Measurements from ENCODE around the gene MCM9. TPM values are rescaled to one million over a fixed set of nuclear protein-coding genes. Genes with fewer than 3 reads are reported as not detected.

Gene MCM9
- total RNA-seq, 1 donor from 2014 or later = 10.1 TPM

DNA sequence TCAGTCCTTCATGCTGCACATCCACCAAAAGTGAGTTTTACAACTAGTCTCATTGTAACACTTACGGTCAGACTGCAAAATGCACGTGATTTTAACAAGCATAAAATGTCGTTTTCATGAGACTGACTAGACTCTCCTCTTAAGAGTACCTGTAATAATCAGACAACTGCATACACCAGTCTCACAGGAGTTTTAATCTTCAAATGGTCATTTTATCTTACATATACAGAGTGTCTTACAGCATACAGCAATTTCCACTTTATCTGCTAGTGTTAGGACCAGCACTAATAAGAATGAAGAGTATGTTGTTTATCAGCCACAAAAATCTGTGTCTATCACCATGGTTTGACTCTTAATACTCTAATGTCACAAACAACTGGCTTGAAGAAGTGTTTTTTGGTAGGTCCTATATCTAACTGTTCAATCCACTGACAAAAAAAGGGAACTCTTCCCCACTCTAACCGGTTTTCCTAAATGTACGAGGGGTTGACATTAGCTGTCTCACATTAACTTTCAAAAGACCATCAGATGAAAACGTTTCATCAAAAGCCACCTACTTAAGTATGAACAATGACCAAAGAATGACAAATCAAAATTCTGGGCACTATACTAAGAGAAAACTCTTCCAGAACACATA, 42.5 kb downstream of the MCM9 start:
- Histone ChIP-seq H3K4me2 (ENCODE audit: low read length) (peak overlapping the region; percentile 92), H3K4me1 (ENCODE audit: insufficient read depth, low read length) (peaks cover 10% of the 10 kb centered on the region), H3K27me3 (ENCODE audit: insufficient read depth, low read length) (no peaks in the 10 kb centered on the region), H3K9ac (ENCODE audit: low read length) (peak overlapping the region; percentile 94), H3K36me3 (ENCODE audit: insufficient read depth, low read length) (no peaks in the 10 kb centered on the region), H4K20me1 (ENCODE audit: insufficient read depth, low read length) (no peaks in the 10 kb centered on the region), H2AFZ (ENCODE audit: low read depth, low read length) (peak overlapping the region; percentile 58), H3K4me3 (ENCODE audit: insufficient read depth, low read depth, low read length) (peak overlapping the region; percentile 78), H3K27ac (ENCODE audit: low read depth, low read length) (peak overlapping the region; percentile 89), H3K9me3 (ENCODE audit: insufficient read depth, low read depth, low read length) (no peaks in the 10 kb centered on the region), H3K79me2 (ENCODE audit: insufficient read depth, low read length) (peaks cover 76% of the 10 kb centered on the region)
- peak; percentile 55 for FAIRE-seq
- H3K4me1 Mint-ChIP-seq (ENCODE audit: low read depth, unreplicated experiment) = peaks cover 15% of the 10 kb centered on the region
- peak overlapping the region; percentile 95 for H3K27ac Mint-ChIP-seq (ENCODE audit: unreplicated experiment)
- no peaks in the 10 kb centered on the region for H3K9me3 Mint-ChIP-seq (ENCODE audit: unreplicated experiment)
- DNase-seq (ENCODE audit: low read depth) = peak; percentile 33
- H3K27me3 Mint-ChIP-seq (ENCODE audit: low read depth, unreplicated experiment) = no peaks in the 10 kb centered on the region
- TF ChIP-seq EZH2 (IDR thresholded peaks at IDR 0.05; ENCODE audit: insufficient read depth, low read length) = no peak
- TF ChIP-seq, protein P1, sequence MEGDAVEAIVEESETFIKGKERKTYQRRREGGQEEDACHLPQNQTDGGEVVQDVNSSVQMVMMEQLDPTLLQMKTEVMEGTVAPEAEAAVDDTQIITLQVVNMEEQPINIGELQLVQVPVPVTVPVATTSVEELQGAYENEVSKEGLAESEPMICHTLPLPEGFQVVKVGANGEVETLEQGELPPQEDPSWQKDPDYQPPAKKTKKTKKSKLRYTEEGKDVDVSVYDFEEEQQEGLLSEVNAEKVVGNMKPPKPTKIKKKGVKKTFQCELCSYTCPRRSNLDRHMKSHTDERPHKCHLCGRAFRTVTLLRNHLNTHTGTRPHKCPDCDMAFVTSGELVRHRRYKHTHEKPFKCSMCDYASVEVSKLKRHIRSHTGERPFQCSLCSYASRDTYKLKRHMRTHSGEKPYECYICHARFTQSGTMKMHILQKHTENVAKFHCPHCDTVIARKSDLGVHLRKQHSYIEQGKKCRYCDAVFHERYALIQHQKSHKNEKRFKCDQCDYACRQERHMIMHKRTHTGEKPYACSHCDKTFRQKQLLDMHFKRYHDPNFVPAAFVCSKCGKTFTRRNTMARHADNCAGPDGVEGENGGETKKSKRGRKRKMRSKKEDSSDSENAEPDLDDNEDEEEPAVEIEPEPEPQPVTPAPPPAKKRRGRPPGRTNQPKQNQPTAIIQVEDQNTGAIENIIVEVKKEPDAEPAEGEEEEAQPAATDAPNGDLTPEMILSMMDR (IDR thresholded peaks at IDR 0.05; ENCODE audit: insufficient read depth, low read depth, low read length) = no peak
- H3K4me3 Mint-ChIP-seq (ENCODE audit: unreplicated experiment) = peak overlapping the region; percentile 89
- H3K36me3 Mint-ChIP-seq (ENCODE audit: low read depth, unreplicated experiment) = peaks cover 5% of the 10 kb centered on the region

DNA sequence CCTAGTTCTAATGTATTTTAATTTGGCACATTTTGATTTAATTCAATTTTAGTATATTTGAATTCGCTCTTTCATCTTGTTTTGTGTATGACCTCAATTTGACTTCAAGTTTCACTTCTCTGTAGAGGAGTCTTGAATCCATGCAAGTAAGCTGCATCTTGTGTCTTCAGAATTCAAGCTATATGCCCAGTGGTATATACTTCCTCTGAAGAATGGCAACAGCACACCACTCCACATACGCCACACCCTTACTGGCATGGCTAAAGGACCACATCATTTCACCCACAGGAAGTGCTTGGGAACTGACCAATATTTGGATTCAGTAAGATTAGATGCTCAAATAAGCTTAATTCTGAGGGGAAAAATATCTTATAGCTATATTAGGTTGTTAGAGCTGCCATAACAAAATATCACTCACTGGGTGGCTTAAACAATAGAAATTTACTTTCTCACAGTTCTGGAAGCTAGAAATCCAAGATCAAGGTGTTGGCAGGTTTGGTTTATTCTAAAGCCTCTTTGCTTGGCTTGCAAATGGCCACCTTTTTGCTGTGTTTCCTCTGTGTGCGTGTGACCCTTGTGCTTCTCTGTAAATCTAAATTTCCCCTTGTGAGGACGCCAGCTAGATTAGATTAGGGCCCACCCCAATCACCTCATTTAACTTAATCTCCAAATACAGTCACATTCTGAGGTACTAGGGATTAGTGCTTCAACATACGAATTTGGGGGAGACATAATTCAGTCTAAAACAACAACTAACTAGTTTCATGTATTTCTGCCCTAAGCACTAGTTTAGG, 43.8 kb downstream of the MCM9 start:
- Mint-ChIP-seq H3K9me3 (ENCODE audit: unreplicated experiment) (no peaks in the 10 kb centered on the region), H3K27me3 (ENCODE audit: low read depth, unreplicated experiment) (no peaks in the 10 kb centered on the region), H3K4me1 (ENCODE audit: low read depth, unreplicated experiment) (peaks cover 13% of the 10 kb centered on the region), H3K4me3 (ENCODE audit: unreplicated experiment) (no peak overlapping the region), H3K27ac (ENCODE audit: unreplicated experiment) (no peak overlapping the region), H3K36me3 (ENCODE audit: low read depth, unreplicated experiment) (peaks cover 5% of the 10 kb centered on the region)
- no peak overlapping the region for H3K9ac ChIP-seq (ENCODE audit: low read length)
- H3K9me3 ChIP-seq (ENCODE audit: insufficient read depth, low read depth, low read length) = no peaks in the 10 kb centered on the region
- no peaks in the 10 kb centered on the region for H3K27me3 ChIP-seq (ENCODE audit: insufficient read depth, low read length)
- H3K27ac ChIP-seq (ENCODE audit: low read depth, low read length) = no peak overlapping the region
- DNase-seq (ENCODE audit: low read depth) = no peak
- no peak for FAIRE-seq
- H2AFZ ChIP-seq (ENCODE audit: low read depth, low read length) = no peak overlapping the region
- no peaks in the 10 kb centered on the region for H3K36me3 ChIP-seq (ENCODE audit: insufficient read depth, low read length)
- peaks cover 73% of the 10 kb centered on the region for H3K79me2 ChIP-seq (ENCODE audit: insufficient read depth, low read length)
- peak overlapping the region; percentile 92 for H3K4me2 ChIP-seq (ENCODE audit: low read length)
- TF ChIP-seq, protein P1 (IDR thresholded peaks at IDR 0.05; ENCODE audit: insufficient read depth, low read depth, low read length) = no peak
- no peak for TF ChIP-seq EZH2 (IDR thresholded peaks at IDR 0.05; ENCODE audit: insufficient read depth, low read length)
- no peak overlapping the region for H3K4me3 ChIP-seq (ENCODE audit: insufficient read depth, low read depth, low read length)
- no peaks in the 10 kb centered on the region for H4K20me1 ChIP-seq (ENCODE audit: insufficient read depth, low read length)
- peaks cover 10% of the 10 kb centered on the region for H3K4me1 ChIP-seq (ENCODE audit: insufficient read depth, low read length)

Measured in astrocyte (in vitro differentiated cells and primary cell).